ENCODE measurements around the gene BTBD9.

DNA sequence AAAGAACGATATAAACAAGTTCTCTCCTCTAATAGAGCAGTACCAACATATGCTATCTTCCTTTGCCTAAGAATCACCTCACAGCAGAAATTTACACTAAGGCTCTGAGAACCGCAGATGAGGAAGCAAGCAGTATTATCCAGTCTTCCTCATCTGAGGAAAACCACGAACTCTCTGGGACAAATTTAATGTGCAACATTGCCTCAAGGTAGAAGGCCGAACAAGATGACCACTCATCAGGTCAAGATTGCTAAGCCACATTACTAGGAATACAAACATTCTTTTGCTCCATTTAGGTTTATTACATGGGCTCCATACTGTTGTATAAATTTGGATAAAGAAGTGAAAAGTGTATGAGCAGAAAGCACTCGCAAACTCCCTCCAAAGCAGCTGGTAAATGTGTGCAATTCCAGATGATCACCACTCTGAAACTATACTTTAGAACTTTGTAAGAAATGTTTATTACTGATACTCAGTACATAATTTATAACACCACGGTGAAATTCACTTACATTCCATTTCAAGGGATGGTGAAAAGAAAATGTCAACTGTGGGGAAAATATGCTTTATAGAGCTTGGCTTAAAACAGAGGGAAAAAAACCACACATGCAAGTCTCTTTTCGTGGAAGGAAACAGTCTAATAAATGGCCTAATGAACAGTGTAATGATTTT lies 398.4 kb downstream of the BTBD9 start:
- TF ChIP-seq POLR2A (IDR thresholded peaks at IDR 0.05): no peak
- no peak for TF ChIP-seq CTCF (IDR thresholded peaks at IDR 0.05)

Data from Peyer's patch (tissue), 4 donors.